HG03460 (cell line): ENCODE results near the gene TMEM201.
A peak's percentile ranks its signal among the peaks of the same experiment; 100 is the strongest.
"Not testable (repeated sequence)": the region's sequence is repeated elsewhere in the genome, so short reads cannot be mapped to it uniquely, and the experiment has no call there.

ENCODE experiments used
- ATAC-seq: cut with Tn5 transposase; IDR thresholded peaks from one replicate; pipeline ENCODE4 v1.9.1; 2021; ENCODE audit not compliant: unreplicated experiment

TMEM201 gene

GRCh38 chr1:9618909-9619679 lies 30.4 kb downstream of the TMEM201 start:
- ATAC-seq: no peak

- ATAC-seq: no peak
Measured at GRCh38 chr1:9621032-9621431, 32.3 kb downstream of the TMEM201 start.

- no peak for ATAC-seq
Measured at GRCh38 chr1:9624081-9624480, 35.4 kb downstream of the TMEM201 start.

- ATAC-seq: not testable (repeated sequence)
Measured at GRCh38 chr1:9625030-9625429, 36.3 kb downstream of the TMEM201 start.

- peak; percentile 48 for ATAC-seq
Measured at GRCh38 chr1:9626201-9626608, 37.5 kb downstream of the TMEM201 start.

- no peak for ATAC-seq
Measured at GRCh38 chr1:9628541-9629444, 40.1 kb downstream of the TMEM201 start.

GRCh38 chr1:9629445-9630201 lies 40.9 kb downstream of the TMEM201 start:
- ATAC-seq: no peak

GRCh38 chr1:9630331-9631111 lies 41.8 kb downstream of the TMEM201 start:
- ATAC-seq: no peak

GRCh38 chr1:9631613-9632012 lies 42.9 kb downstream of the TMEM201 start:
- no peak for ATAC-seq

GRCh38 chr1:9633493-9633892 lies 44.8 kb downstream of the TMEM201 start:
- no peak for ATAC-seq

GRCh38 chr1:9634582-9634981 lies 45.9 kb downstream of the TMEM201 start:
- ATAC-seq: no peak

- no peak for ATAC-seq
Measured at GRCh38 chr1:9639227-9639626, 50.5 kb downstream of the TMEM201 start.

- ATAC-seq: no peak
Measured at GRCh38 chr1:9643351-9644256, 54.9 kb downstream of the TMEM201 start.

GRCh38 chr1:9646037-9646436 lies 57.3 kb downstream of the TMEM201 start:
- ATAC-seq: no peak

GRCh38 chr1:9648171-9648570 lies 59.5 kb downstream of the TMEM201 start:
- no peak for ATAC-seq

GRCh38 chr1:9649769-9650168 lies 61.1 kb downstream of the TMEM201 start:
- no peak for ATAC-seq

- ATAC-seq: no peak
Measured at GRCh38 chr1:9651220-9651564, 62.5 kb downstream of the TMEM201 start.

- ATAC-seq: no peak
Measured at GRCh38 chr1:9651565-9652378, 63.1 kb downstream of the TMEM201 start, which contains the start of gene PIK3CD. Gene PIK3CD (plus strand): TSS chr1:9651731. CDS start chr1:9710456, 58,725 bp downstream.
